ENCODE measurements around the gene GGCX. TPM values are rescaled to one million over a fixed set of nuclear protein-coding genes. Genes with fewer than 3 reads are reported as not detected.

GGCX gene
- total RNA-seq, 2 donors from 2014 or later = 17.8 to 52.7 TPM

GRCh38 chr2:85541753-85542457 is 19.4 kb downstream of the GGCX start:
- peak; percentile 38 for DNase-seq (ENCODE audit: low spot score)
- H3K4me1 ChIP-seq (replicated peaks) = peaks cover 8% of the 10 kb centered on the region
- 29% methylated on average over 5 of the region's 5 CpGs for WGBS
- peaks cover 0 to 18% of the 10 kb centered on the region in 2 donors for H3K36me3 ChIP-seq
- peak overlapping the region; percentile 21 to 98 for H3K27ac ChIP-seq
- H3K9me3 ChIP-seq = no peaks in the 10 kb centered on the region
- intact Hi-C loops (cut with DNase I) = no loop called here
- TF ChIP-seq POLR2AphosphoS5 (IDR thresholded peaks at IDR 0.05) (peak; percentile 50), POLR2A (IDR thresholded peaks at IDR 0.05) (no peak)
- H3K4me3 ChIP-seq = no peak overlapping the region
- no peaks in the 10 kb centered on the region for H3K27me3 ChIP-seq (replicated peaks; ENCODE audit: insufficient read depth)

- DNase-seq (ENCODE audit: low spot score) = no peak
- H3K4me1 ChIP-seq (replicated peaks) = peaks cover 8% of the 10 kb centered on the region
- intact Hi-C loops (cut with DNase I) = no loop called here
- 20% methylated on average over 4 of the region's 4 CpGs for WGBS
- H3K36me3 ChIP-seq = peaks cover 0 to 18% of the 10 kb centered on the region in 2 donors
- no peaks in the 10 kb centered on the region for H3K9me3 ChIP-seq
- no peaks in the 10 kb centered on the region for H3K27me3 ChIP-seq (replicated peaks; ENCODE audit: insufficient read depth)
- H3K27ac ChIP-seq = peak overlapping the region; percentile 21 to 98
- peak overlapping the region in 1 of 2 donors; percentile 90 for H3K4me3 ChIP-seq
- TF ChIP-seq POLR2AphosphoS5 (IDR thresholded peaks at IDR 0.05) = no peak
- TF ChIP-seq POLR2A (IDR thresholded peaks at IDR 0.05) = no peak
- TF ChIP-seq, protein P1, sequence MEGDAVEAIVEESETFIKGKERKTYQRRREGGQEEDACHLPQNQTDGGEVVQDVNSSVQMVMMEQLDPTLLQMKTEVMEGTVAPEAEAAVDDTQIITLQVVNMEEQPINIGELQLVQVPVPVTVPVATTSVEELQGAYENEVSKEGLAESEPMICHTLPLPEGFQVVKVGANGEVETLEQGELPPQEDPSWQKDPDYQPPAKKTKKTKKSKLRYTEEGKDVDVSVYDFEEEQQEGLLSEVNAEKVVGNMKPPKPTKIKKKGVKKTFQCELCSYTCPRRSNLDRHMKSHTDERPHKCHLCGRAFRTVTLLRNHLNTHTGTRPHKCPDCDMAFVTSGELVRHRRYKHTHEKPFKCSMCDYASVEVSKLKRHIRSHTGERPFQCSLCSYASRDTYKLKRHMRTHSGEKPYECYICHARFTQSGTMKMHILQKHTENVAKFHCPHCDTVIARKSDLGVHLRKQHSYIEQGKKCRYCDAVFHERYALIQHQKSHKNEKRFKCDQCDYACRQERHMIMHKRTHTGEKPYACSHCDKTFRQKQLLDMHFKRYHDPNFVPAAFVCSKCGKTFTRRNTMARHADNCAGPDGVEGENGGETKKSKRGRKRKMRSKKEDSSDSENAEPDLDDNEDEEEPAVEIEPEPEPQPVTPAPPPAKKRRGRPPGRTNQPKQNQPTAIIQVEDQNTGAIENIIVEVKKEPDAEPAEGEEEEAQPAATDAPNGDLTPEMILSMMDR (IDR thresholded peaks at IDR 0.05) = no peak
Measured at GRCh38 chr2:85541262-85541661, 20.0 kb downstream of the GGCX start.

DNA sequence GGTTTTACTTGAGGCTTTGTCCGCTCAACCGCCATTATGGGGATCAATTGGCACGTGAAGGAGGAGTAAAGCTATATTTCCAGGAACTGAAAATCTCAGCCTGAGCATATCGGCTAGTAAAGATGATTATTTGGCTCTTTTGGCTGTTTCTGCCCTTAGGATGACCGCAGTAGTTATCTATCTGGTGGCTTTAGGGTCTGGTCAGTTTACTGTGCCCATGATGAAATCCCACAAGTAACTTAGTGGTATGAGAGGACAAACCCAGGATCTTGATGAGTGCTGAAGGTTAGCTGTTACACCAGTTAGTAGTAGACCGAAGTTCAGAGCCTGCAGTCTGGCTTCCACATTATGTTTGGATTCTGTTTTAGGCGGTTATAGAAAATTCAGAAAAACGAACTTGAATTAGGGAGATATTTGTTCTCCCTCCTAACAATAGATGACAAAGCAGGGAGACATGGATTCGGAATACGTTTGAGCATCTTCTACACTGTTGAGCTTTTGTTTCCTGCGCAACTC is 21.1 kb downstream of the GGCX start:
- Histone ChIP-seq H3K4me3 (peak overlapping the region; percentile 88 to 90), H3K9me3 (no peaks in the 10 kb centered on the region), H3K4me1 (replicated peaks) (peaks cover 8% of the 10 kb centered on the region), H3K36me3 (peaks cover 0 to 18% of the 10 kb centered on the region in 2 donors), H3K27ac (peak overlapping the region; percentile 98), H3K27me3 (replicated peaks; ENCODE audit: insufficient read depth) (no peaks in the 10 kb centered on the region)
- 2% methylated on average over 11 of the region's 11 CpGs for WGBS
- TF ChIP-seq POLR2A (IDR thresholded peaks at IDR 0.05) (no peak), POLR2AphosphoS5 (IDR thresholded peaks at IDR 0.05) (no peak)
- TF ChIP-seq, protein P1 (IDR thresholded peaks at IDR 0.05) = no peak
- intact Hi-C loops (cut with DNase I) = no loop called here
- DNase-seq (ENCODE audit: low spot score) = no peak

DNA sequence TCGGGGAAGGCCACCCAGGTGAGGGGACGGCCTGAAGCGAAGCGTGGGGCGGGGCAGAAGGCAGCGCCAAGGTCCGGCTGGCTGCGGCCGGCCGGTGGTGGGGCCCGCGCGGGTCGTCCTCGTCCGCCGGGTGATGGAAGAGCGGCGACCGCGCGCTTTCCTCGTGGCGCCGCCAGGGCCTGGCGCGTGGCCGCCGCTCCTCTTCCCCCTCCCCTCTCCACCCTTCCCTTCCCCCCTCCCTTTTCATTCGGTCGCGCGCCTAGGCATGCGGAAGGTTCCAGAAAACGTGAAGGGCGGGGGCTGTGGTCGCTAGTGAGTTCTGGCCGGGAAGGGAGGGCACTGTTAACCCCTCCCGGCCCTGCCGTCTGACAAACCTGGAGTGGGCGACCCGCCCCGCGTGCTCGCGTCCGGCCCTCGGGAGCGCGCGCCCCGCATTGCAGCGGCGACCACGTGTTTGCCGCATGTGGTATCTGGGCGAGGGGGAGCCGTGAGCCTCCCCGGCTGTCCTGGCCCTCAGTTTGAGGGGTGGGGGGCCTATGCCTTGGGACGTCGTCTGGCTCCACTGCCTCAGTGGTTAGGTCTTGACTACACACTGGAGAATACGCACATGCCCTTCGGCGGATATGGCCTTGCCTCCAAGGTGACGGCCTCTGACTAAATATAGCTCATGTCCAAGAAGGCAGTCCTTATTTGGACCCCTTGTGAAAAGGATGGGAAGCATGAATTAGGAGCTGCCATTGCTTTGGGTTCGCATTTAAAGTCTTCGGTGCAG is 21.7 kb downstream of the GGCX start:
- Histone ChIP-seq H3K9me3 (no peaks in the 10 kb centered on the region), H3K4me1 (replicated peaks) (peaks cover 8% of the 10 kb centered on the region), H3K27me3 (replicated peaks; ENCODE audit: insufficient read depth) (no peaks in the 10 kb centered on the region), H3K4me3 (peak overlapping the region; percentile 88 to 90), H3K27ac (peak overlapping the region; percentile 98), H3K36me3 (peaks cover 0 to 18% of the 10 kb centered on the region in 2 donors)
- intact Hi-C loops (cut with DNase I) = loop anchor here (1.0 kb wide), 1 partner anchor 102 kb away; no protein-coding TSS in a partner anchor
- DNase-seq (ENCODE audit: low spot score) = peak; percentile 51
- WGBS = 0% methylated on average over 39 of the region's 67 CpGs
- TF ChIP-seq POLR2AphosphoS5 (IDR thresholded peaks at IDR 0.05) = peak; percentile 46
- TF ChIP-seq, protein P1 (IDR thresholded peaks at IDR 0.05) = peak in 2 of 4 experiments; percentile 18 to 41
- no peak for TF ChIP-seq POLR2A (IDR thresholded peaks at IDR 0.05)

Measured in prostate gland (tissue), 2 donors.